Upper lobe of left lung (tissue), 6 donors: ENCODE measurements around the gene ITPA. TPM values are rescaled to one million over a fixed set of nuclear protein-coding genes. Genes with fewer than 3 reads are reported as not detected.

Experiments used
- ATAC-seq, 2 donors: fragments of 200-7000 bp; cut with Tn5 transposase; one replicate each; pipeline ENCODE4 v1.9.1; 2022; ENCODE audit warnings: mild to moderate bottlenecking in 2 of 2, moderate library complexity in 2 of 2; ENCODE audit not compliant: low FRiP score in 2 of 2
- DNase-seq, 2 donors: peaks; one replicate each; pipeline ENCODE4 v3.0.0-alpha.2; 2019 to 2020
- H3K27ac ChIP-seq, 4 donors: fragments of 200-600 bp; sonication (generic); one replicate each; pipeline ENCODE4 v1.5.1; 2016 to 2019
- H3K27me3 ChIP-seq, 4 donors: fragments of 200-600 bp; sonication (generic); one replicate each; pipeline ENCODE4 v1.5.1; 2017 to 2019
- H3K36me3 ChIP-seq, 4 donors: fragments of 200-600 bp; sonication (generic); one replicate each; pipeline ENCODE4 v1.5.1; 2016 to 2019
- H3K4me1 ChIP-seq, 4 donors: fragments of 200-600 bp; sonication (generic); one replicate each; pipeline ENCODE4 v1.5.1; 2018 to 2019
- H3K4me3 ChIP-seq, 4 donors: fragments of 200-600 bp; sonication (generic); one replicate each; pipeline ENCODE4 v1.5.1; 2017 to 2019; ENCODE audit warnings: mild to moderate bottlenecking in 2 of 4, moderate library complexity in 1 of 4
- H3K9me3 ChIP-seq, 4 donors: fragments of 200-600 bp; sonication (generic); one replicate each; pipeline ENCODE4 v1.5.1; 2018 to 2019
- EP300 ChIP-seq, 4 donors: sonication (generic); formaldehyde crosslinking; IDR thresholded peaks; one replicate each; pipeline ENCODE4 v1.5.1; 2017; ENCODE audit warnings: antibody characterized with exemption in 4 of 4, control low read depth in 2 of 4
- POLR2A ChIP-seq, 4 donors: fragments of 450-650 bp; IDR thresholded peaks; one replicate each; pipeline ENCODE4 v1.5.1; 2016 to 2017; ENCODE audit warnings: antibody characterized with exemption in 4 of 4, mild to moderate bottlenecking in 2 of 4
- POLR2AphosphoS5 ChIP-seq, 2 donors: sonication (generic); formaldehyde crosslinking; IDR thresholded peaks; one replicate each; pipeline ENCODE4 v1.5.1; 2017; ENCODE audit warnings: antibody characterized with exemption in 2 of 2
- WGBS, 2 donors: methylation state at CpG; one replicate each; pipeline ENCODE4 v1.1.5; 2017 to 2018; 5-methylcytosine and 5-hydroxymethylcytosine counted together
- total RNA-seq, 6 donors: library from RNA; depleted of rRNA in 4 of 6; stranded (reverse); fragments of >200 nt in 4 of 6; gene quantifications; one replicate each; pipeline versions ENCODE4 v1.1.0 to v1.2.1, GENCODE V29; 2016 to 2021
- TF ChIP-seq, protein P1 (sequence below), 6 experiments: fragments of 450-650 bp in 4 of 6; fragments of 200-600 bp in 2 of 6; sonication (generic) in 2 of 6; IDR thresholded peaks; one replicate each; pipeline ENCODE4 v1.5.1; 2016 to 2019; ENCODE audit warnings: antibody characterized with exemption in 6 of 6
- donor health status: DM: no; HTN: no; CAD: no; lungs with moderate emphysema.
- donor health status: DM: no; HTN: yes; CAD: no; lungs with severe emphysema.

The ITPA gene
- total RNA-seq, 6 donors from 2014 or later, result 31.5 to 58.5 (median 43.3) TPM

DNA sequence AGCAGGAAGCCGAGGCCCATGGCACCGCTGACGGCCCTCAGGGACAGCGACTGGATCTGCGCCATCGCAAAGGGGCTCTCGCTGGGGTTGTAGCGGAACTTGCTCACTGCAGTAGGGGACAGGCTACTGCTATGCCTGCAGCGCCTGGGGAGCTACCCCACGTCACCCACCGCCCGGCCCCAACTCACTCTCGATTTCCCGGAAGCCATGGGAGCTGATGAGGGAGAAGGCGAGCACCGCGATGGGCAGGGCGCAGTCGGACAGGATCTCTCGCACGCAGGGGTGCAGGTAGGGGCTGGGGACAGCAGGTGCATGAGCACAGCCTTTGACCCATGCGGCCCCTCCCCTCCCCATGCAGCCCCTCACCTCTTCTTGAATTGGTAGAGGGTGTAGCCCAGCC, 19.9 kb downstream of the ITPA start:
- Histone ChIP-seq H3K27me3 (no peaks in the 10 kb centered on the region), H3K9me3 (no peaks in the 10 kb centered on the region), H3K36me3 (peaks cover 0 to 6% (median 3%) of the 10 kb centered on the region in 4 donors), H3K27ac (no peak overlapping the region), H3K4me3 (no peak overlapping the region), H3K4me1 (no peaks in the 10 kb centered on the region)
- TF ChIP-seq EP300 (IDR thresholded peaks at IDR 0.05) (no peak), POLR2AphosphoS5 (IDR thresholded peaks at IDR 0.05) (no peak), POLR2A (IDR thresholded peaks at IDR 0.05) (no peak)
- TF ChIP-seq, protein P1, sequence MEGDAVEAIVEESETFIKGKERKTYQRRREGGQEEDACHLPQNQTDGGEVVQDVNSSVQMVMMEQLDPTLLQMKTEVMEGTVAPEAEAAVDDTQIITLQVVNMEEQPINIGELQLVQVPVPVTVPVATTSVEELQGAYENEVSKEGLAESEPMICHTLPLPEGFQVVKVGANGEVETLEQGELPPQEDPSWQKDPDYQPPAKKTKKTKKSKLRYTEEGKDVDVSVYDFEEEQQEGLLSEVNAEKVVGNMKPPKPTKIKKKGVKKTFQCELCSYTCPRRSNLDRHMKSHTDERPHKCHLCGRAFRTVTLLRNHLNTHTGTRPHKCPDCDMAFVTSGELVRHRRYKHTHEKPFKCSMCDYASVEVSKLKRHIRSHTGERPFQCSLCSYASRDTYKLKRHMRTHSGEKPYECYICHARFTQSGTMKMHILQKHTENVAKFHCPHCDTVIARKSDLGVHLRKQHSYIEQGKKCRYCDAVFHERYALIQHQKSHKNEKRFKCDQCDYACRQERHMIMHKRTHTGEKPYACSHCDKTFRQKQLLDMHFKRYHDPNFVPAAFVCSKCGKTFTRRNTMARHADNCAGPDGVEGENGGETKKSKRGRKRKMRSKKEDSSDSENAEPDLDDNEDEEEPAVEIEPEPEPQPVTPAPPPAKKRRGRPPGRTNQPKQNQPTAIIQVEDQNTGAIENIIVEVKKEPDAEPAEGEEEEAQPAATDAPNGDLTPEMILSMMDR (IDR thresholded peaks at IDR 0.05), result no peak
- ATAC-seq (no peak), DNase-seq (peak in 1 of 2 donors; percentile 75)
- 94 to 95% methylated on average over 12 to 22 of the region's 22 CpGs for WGBS, 2 donors

GRCh38 chr20:3229798-3230197, 20.5 kb downstream of the ITPA start:
- WGBS, 2 donors, result 91 to 96% methylated on average over 11 to 14 of the region's 14 CpGs
- ATAC-seq, result no peak
- no peak for DNase-seq
- Histone ChIP-seq H3K27ac (no peak overlapping the region), H3K4me1 (no peaks in the 10 kb centered on the region), H3K36me3 (peaks cover 0 to 6% (median 0%) of the 10 kb centered on the region in 4 donors), H3K4me3 (no peak overlapping the region), H3K27me3 (no peaks in the 10 kb centered on the region), H3K9me3 (no peaks in the 10 kb centered on the region)
- no peak for TF ChIP-seq POLR2A (IDR thresholded peaks at IDR 0.05)
- TF ChIP-seq EP300 (IDR thresholded peaks at IDR 0.05), result no peak
- TF ChIP-seq POLR2AphosphoS5 (IDR thresholded peaks at IDR 0.05), result no peak
- TF ChIP-seq, protein P1 (IDR thresholded peaks at IDR 0.05), result no peak

- 96 to 98% methylated on average over 15 to 21 of the region's 21 CpGs for WGBS, 2 donors
- H3K4me1 ChIP-seq, result no peaks in the 10 kb centered on the region
- peaks cover 0 to 6% (median 0%) of the 10 kb centered on the region in 4 donors for H3K36me3 ChIP-seq
- H3K27ac ChIP-seq, result no peak overlapping the region
- H3K9me3 ChIP-seq, result no peaks in the 10 kb centered on the region
- no peak overlapping the region for H3K4me3 ChIP-seq
- peak in 1 of 2 donors; percentile 78 for DNase-seq
- no peak for TF ChIP-seq POLR2AphosphoS5 (IDR thresholded peaks at IDR 0.05)
- TF ChIP-seq, protein P1 (IDR thresholded peaks at IDR 0.05), result no peak
- TF ChIP-seq POLR2A (IDR thresholded peaks at IDR 0.05), result no peak
- TF ChIP-seq EP300 (IDR thresholded peaks at IDR 0.05), result no peak
- H3K27me3 ChIP-seq, result no peaks in the 10 kb centered on the region
- ATAC-seq, result no peak
These were observed 21.8 kb downstream of the ITPA start for GRCh38 chr20:3231116-3231515.

DNA sequence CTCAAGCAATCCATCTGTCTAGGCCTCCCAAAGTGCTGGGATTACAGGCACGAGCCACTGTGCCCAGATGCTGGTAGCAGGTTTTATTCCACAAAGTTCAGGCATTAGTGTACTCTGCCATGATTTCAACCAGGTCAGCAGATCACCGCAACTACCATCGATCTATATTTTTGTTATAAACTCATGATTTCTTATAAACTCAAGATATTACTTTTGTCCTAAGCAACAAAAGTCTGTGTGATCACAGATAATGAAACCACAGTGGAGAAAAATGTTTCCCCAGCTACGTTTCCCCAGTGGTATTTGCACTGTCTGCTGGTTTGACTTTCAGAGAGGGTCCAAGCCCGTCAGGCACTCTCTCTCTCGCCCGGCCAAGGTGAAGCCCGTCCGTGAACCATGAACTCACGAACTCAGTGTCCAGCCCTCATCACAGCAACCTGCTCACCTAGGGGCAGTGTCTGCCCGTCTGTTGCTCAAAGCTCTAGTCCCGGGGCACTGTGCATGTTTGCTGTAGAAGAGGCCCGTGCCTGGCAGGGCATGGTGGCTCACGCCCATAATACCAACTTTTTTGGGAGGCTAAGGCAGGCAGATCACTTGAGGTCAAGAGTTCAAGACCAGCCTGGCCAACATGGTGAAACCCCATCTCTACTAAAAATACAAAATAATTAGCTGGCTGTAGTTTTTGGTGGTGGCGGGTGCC, 22.7 kb downstream of the ITPA start:
- 85 to 93% methylated on average over 12 to 15 of the region's 15 CpGs for WGBS, 2 donors
- no peaks in the 10 kb centered on the region for H3K4me1 ChIP-seq

More for the DNA sequence above, 22.7 kb downstream of the ITPA start:
- no peak for DNase-seq
- peaks cover 0 to 2% (median 0%) of the 10 kb centered on the region in 4 donors for H3K36me3 ChIP-seq
- H3K4me3 ChIP-seq, result no peak overlapping the region
- no peaks in the 10 kb centered on the region for H3K9me3 ChIP-seq
- no peak for ATAC-seq
- H3K27ac ChIP-seq, result no peak overlapping the region
- TF ChIP-seq POLR2A (IDR thresholded peaks at IDR 0.05), result no peak
- TF ChIP-seq EP300 (IDR thresholded peaks at IDR 0.05), result no peak
- no peak for TF ChIP-seq POLR2AphosphoS5 (IDR thresholded peaks at IDR 0.05)
- TF ChIP-seq, protein P1 (IDR thresholded peaks at IDR 0.05), result no peak
- no peaks in the 10 kb centered on the region for H3K27me3 ChIP-seq
